ENCODE data around the gene CNTNAP5.

- TF ChIP-seq CTCF (IDR thresholded peaks at IDR 0.05; ENCODE audit: low read length) (no peak), EZH2phosphoT487 (IDR thresholded peaks at IDR 0.05; ENCODE audit: low read length) (no peak)
Observed at GRCh38 chr2:124159166-124159565, 134.1 kb downstream of the CNTNAP5 start.

Data from MM.1S (cell line).